ENCODE results near the gene GPC6.

GRCh38 chr13:93715866-93716265 lies 489.3 kb downstream of the GPC6 start:
- TF ChIP-seq, protein P1, sequence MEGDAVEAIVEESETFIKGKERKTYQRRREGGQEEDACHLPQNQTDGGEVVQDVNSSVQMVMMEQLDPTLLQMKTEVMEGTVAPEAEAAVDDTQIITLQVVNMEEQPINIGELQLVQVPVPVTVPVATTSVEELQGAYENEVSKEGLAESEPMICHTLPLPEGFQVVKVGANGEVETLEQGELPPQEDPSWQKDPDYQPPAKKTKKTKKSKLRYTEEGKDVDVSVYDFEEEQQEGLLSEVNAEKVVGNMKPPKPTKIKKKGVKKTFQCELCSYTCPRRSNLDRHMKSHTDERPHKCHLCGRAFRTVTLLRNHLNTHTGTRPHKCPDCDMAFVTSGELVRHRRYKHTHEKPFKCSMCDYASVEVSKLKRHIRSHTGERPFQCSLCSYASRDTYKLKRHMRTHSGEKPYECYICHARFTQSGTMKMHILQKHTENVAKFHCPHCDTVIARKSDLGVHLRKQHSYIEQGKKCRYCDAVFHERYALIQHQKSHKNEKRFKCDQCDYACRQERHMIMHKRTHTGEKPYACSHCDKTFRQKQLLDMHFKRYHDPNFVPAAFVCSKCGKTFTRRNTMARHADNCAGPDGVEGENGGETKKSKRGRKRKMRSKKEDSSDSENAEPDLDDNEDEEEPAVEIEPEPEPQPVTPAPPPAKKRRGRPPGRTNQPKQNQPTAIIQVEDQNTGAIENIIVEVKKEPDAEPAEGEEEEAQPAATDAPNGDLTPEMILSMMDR (IDR thresholded peaks at IDR 0.05; ENCODE audit: insufficient read depth, low read depth, low read length), result no peak
- no peak for TF ChIP-seq EZH2 (IDR thresholded peaks at IDR 0.05; ENCODE audit: insufficient read depth, low read length)

All from astrocyte (in vitro differentiated cells and primary cell).